NK-92 (cell line): ENCODE results near the gene C6orf62.
"Not testable (repeated sequence)": the region's sequence is repeated elsewhere in the genome, so short reads cannot be mapped to it uniquely, and the experiment has no call there.

Experiments
- DNase-seq: peaks from one replicate; lab custom pipeline; 2025; ENCODE audit not compliant: unreplicated experiment; lab: John Stamatoyannopoulos, UW

Gene C6orf62

DNA sequence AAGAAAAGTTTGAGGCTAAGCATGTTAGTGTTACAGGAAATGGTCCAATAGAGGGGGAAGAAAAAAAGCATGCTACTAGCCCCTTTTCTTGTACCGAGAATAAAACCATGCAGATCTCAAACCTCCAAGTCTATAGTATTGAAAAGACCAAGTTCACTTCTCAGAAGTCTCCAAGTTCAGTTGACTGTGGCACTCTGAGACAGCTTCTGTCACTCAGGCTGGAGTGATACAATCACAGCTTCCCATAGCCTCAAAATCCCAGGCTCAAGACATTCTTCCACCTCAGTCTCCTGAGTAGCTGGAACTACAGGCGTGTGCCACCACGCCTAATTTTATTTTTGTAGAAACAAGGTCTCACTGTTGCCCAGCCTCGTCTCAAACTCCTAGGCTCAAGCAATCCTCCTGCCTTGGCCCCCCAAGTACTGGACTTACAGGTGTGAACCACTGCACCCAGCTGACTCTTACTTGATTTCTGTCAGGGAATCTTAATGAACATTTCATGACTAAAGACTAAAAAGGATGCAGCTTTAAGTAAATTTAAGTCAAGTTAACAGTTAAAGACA, 16.2 kb downstream of the C6orf62 start:
- no peak for DNase-seq

- no peak for DNase-seq
These were observed 19.2 kb downstream of the C6orf62 start for GRCh38 chr6:24699521-24700359.

DNA sequence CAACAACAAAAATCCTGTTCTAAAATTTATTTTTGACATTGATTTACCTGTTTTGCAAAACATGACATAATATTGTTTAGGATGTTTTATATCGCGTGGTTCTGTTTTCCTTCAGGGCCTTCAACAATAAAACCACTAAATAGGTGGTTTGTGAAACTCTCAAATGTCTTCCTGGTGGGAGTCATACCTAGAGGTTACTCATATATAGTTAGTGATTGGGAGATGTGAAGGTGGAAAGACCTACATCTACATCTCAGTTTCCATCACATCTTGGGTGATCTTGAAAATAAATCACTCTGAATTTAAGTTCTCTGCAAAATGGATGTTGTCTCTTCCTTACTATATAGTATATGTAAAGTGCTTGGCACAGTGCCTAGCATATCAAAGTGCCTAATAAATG, 22.9 kb downstream of the C6orf62 start:
- no peak for DNase-seq

DNA sequence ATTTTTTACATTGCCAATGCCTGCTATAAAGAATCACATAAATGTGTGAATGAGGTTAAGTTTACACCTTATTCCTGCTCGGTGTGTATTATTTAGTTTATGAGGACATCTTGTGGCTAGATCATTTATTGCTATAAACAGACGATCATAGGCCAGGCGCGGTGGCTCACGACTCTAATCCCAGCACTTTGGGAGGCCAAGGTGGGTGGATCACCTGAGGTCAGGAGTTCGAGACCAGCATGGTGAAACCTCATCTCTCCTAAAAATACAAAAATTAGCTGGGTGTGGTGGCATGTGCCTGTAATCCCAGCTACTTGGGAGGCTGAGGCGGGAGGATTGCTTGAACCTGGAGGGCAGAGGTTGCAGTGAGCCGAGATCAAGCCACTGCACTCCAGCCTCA, 23.3 kb downstream of the C6orf62 start:
- DNase-seq = not testable (repeated sequence)

- DNase-seq = no peak
These were observed 24.8 kb downstream of the C6orf62 start for GRCh38 chr6:24694198-24694597.

- DNase-seq = no peak
These were observed 25.9 kb downstream of the C6orf62 start for GRCh38 chr6:24692848-24693592.

DNA sequence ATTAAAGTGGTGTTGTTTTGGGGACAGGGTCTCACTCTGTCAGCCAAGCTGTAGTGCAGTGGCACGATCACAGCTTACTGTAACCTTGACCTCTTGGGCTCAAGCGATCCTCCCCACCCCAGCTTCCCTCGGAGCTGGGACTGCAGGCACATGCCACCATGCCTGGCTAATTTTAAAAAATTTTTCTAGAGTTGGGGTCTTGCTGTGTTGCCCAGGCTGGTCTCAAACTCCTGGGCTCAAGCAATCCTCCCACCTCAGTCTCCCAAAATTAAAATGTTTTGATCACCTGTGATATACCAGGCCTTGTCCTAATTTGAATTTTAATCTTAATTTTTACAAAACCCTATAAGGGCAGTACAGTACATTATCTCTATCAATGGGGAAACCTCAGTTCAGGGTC, 26.5 kb downstream of the C6orf62 start:
- DNase-seq = no peak

DNA sequence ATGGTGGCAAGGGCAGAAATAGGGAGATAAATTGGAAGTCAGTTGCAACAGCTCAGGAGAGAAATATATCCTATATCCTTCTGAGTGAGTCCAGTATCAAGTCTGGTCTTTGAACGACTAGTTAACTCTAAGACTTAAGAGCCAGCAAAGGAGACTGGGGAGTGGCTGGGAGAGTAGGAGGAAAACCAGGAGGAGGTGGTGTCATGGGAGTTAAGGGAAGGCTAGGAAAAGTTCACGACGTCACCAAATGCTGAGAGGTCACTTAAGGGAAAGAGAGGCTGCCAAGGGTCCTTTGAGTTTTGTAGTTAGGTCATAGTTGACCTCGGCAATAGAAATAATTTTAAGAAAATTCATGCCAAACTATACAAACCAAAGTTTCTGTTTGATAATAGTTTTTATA, 27.0 kb downstream of the C6orf62 start:
- no peak for DNase-seq

DNA sequence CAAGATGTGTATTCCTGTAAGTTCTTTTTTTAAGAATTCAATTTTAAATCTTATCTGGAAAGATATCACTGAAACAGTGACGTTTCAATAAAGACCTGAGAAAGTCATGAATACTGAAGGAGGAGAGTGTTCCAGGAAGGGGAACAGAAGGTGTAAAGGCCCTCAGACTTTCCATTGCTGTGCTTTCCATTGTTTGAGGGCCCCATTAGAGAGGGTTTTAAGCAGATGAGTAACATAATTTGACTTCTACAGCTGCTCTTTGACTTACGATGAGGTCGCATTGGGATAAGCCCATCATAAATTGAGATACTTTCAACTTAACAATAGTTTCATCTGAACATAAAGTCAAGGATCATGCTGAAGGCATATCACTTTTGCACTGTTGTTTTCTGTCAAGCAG, 27.4 kb downstream of the C6orf62 start:
- DNase-seq = no peak

GRCh38 chr6:24690593-24690992, 28.4 kb downstream of the C6orf62 start:
- no peak for DNase-seq

DNA sequence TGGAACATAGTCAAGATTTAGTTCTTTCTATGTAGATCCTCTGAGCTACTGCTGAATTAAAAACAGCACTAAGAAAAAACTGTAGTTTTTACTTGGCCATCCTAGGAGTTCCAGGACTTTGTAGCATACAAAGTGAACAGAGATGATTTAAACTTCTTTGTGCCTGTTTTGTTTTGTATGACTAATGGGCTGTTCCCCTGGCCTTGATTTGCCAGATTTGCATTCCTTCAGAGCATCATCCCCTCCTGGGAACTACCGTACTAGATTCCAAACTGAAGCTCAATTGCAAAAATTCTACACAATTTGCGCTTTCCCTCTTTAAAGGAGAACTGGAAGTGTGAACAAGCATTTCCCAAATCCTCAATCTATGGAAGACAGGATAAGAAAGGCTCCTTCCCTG, 29.0 kb downstream of the C6orf62 start:
- DNase-seq = no peak

- no peak for DNase-seq
These were observed 32.0 kb downstream of the C6orf62 start for GRCh38 chr6:24686946-24687345.

DNA sequence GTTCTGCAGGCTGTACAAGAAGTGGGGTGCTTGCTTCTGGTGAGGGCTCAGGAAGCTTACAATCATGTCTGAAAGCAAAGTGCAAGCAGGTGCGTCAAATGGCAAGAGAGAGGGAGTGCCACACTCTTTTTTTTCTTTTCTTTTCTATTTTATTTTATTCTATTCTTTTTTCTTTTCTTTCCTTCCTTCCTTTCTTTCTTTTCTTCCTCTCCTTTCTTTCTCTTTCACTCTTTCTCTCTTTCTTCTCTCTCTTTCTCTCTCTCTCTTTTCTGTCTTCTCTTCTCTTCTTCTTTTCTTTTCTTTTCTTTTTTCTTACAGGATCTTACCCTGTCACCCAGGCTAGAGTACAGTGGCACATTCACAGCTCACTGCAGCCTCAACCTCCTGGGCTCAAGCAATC, 32.5 kb downstream of the C6orf62 start:
- no peak for DNase-seq

DNA sequence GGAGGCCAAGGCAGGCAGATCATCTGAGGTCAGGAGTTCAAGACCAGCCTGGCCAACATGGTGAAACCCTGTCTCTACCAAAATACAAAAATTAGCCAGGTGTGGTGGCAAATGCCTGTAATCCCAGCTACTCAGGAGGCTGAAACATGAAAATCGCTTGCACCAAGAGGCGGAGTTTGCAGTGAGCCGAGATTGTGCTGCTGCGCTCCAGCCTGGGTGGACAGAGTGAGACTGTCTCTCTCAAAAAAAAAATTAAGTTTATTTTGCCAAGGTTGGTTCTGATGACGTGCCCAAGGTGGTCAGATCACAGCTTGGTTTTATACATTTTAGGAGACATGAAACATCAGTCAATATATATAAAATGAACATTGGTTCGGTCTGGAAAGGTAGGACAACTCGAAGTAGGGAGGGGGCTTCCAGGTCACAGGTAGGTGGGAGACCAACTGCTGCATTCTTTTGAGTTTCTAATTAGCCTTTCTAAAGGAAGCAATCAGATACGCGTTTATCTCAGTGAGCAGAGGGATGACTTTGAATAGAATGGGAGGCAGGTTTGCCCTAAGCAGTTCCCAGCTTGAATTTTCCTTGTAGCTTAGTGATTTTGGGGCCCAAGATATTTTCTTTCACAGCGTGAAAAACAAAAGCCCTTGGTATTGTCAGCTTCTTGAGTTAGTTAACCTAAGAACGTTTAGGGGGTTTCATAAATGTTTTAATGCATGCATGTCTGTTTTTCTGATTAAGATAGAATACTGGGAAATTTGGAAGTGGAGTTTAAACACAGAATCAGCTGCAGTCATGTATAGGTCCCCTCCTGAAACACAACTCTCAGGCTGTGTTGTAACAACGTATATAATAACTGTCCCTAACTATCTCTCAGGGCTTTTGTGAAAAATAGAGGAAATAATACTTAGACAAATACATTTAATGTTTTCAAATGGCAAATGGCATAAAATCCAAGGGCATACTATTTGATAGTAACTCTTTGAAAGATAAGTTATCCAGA, 35.4 kb downstream of the C6orf62 start:
- DNase-seq = no peak

DNA sequence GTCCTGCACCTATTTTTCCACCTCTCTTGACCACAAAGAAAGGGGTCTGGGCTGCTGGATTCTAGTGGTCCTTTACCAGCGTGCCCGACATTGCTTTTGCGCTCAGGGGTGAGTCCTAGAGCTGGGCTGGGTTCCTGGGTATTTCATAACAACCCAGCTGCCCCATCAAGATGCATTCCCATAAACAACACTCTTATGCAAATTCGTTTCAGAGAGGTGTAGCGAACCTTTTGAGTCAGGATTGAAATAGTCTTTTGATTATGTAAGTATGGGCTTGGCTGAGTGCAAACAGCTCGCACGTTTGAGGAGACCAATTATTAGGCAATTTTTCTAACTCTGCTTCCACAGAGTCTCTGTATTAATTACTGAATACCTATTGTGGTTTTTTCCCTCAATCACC, 38.4 kb downstream of the C6orf62 start:
- no peak for DNase-seq

DNA sequence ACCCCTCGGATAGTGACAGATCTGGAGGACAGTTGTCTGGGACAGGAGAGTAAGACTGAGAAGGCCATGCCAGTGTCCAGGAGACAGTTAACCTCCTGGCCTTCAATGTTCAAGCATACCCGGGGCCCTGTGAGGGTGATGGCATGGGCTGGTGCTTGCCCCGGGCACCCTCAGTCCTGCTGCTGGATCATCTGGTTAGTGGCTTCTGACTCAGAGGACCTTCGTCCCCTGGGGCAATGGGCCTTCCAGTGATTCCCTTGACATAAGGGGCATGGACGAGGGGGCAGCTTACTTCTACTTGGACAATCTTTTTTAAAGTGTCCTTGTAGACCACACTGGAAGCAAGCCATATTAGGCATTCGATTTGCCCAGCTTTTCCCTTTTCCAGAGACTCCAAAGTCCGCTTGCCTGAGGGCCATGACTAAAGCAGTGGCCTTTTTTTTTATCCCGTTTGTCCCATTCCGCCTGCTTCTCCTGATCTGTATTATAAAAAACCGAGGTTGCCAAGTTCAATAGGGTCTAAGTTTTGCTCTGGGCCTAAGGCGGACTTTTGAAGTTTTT, 40.1 kb downstream of the C6orf62 start:
- not testable (repeated sequence) for DNase-seq

DNA sequence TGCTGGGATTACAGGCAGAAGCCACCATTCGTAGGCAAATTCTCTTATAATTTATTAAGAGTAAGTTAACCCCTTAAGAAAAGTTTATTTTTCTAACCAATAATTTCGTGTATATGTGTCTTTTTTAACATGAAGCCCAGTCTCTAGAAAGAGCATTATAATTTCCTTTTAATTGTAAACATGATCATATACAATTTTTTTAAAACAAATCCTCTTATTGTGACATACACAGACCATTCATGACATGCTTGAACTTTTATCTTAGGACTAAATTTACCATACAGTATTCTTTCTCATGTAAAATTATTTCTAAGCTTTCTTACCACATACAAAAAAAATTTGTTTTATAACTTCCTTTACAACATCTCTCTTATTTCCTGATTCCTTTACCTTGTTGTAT, 45.3 kb downstream of the C6orf62 start:
- no peak for DNase-seq

GRCh38 chr6:24672620-24673182, 46.3 kb downstream of the C6orf62 start:
- DNase-seq = no peak

DNA sequence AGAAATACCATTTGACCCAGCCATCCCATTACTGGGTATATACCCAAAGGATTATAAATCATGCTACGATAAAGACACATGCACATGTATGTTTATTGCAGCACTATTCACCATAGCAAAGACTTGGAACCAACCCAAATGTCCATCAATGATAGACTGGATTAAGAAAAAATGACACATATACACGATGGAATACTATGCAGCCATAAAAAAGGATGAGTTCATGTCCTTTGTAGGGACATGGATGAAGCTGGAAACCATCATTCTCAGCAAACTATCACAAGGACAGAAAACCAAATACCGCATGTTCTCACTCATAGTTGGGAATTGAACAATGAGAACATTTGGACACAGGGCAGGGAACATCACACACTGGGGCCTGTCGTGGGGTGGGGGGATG, 47.9 kb downstream of the C6orf62 start:
- DNase-seq = not testable (repeated sequence)

GRCh38 chr6:24670492-24670891, 48.5 kb downstream of the C6orf62 start:
- not testable (repeated sequence) for DNase-seq
